ENCODE measurements around the gene ZNF292. TPM values are rescaled to one million over a fixed set of nuclear protein-coding genes. Genes with fewer than 3 reads are reported as not detected.
"Not testable (repeated sequence)": the region's sequence is repeated elsewhere in the genome, so short reads cannot be mapped to it uniquely, and the experiment has no call there.

Gene ZNF292
- total RNA-seq, 3 donors from 2014 or later (not counting 1 experiment from before 2014, with no cell fraction given) = 78.7 to 90.4 (median 89.4) TPM

GRCh38 chr6:87139236-87139635, 16.1 kb upstream of the ZNF292 start:
- peaks cover 26 to 40% of the 10 kb centered on the region in 2 donors for H3K27me3 Mint-ChIP-seq (ENCODE audit: low read depth in 2 of 2)
- Histone ChIP-seq H3K4me3 (ENCODE audit: low read length) (no peak overlapping the region), H3K36me3 (ENCODE audit: control insufficient read depth, insufficient read depth, low read length) (no peaks in the 10 kb centered on the region), H3K27ac (ENCODE audit: low read length) (no peak overlapping the region), H3K27me3 (ENCODE audit: control insufficient read depth, insufficient read depth, low read length) (peaks cover 2% of the 10 kb centered on the region), H3K9me3 (ENCODE audit: control insufficient read depth, insufficient read depth, low read length) (no peaks in the 10 kb centered on the region), H3K4me1 (ENCODE audit: control insufficient read depth, insufficient read depth, low read length) (no peaks in the 10 kb centered on the region)
- H3K27ac Mint-ChIP-seq = no peak overlapping the region
- H3K4me1 Mint-ChIP-seq = peaks cover 0 to 5% of the 10 kb centered on the region in 2 donors
- DNase-seq = peak in 1 of 2 donors; percentile 84
- ATAC-seq = peak; percentile 77 to 89 (median 89)
- 7% methylated on average over 1 of the region's 1 CpG for WGBS (ENCODE audit: insufficient coverage)
- no peak overlapping the region for H3K4me3 Mint-ChIP-seq
- H3K36me3 Mint-ChIP-seq = no peaks in the 10 kb centered on the region
- intact Hi-C loops (cut with micrococcal nuclease) = loop anchor here (1.0 to 5.0 kb wide), 3 partner anchors 16 to 1733 kb away; partner anchors contain the start of gene ZNF292
- peak; percentile 88 for TF ChIP-seq CTCF (IDR thresholded peaks at IDR 0.05)
- H3K9me3 Mint-ChIP-seq = no peaks in the 10 kb centered on the region

- not testable (repeated sequence) for H3K27ac ChIP-seq (ENCODE audit: low read length); H3K9me3 ChIP-seq (ENCODE audit: control insufficient read depth, insufficient read depth, low read length); ATAC-seq; H3K36me3 ChIP-seq (ENCODE audit: control insufficient read depth, insufficient read depth, low read length); H3K4me1 ChIP-seq (ENCODE audit: control insufficient read depth, insufficient read depth, low read length); H3K9me3 Mint-ChIP-seq; H3K4me3 ChIP-seq (ENCODE audit: low read length); H3K4me3 Mint-ChIP-seq; DNase-seq; H3K27me3 ChIP-seq (ENCODE audit: control insufficient read depth, insufficient read depth, low read length); H3K36me3 Mint-ChIP-seq; H3K27ac Mint-ChIP-seq; H3K4me1 Mint-ChIP-seq
- 93% methylated on average over 8 of the region's 8 CpGs for WGBS (ENCODE audit: insufficient coverage)
- H3K27me3 Mint-ChIP-seq (ENCODE audit: low read depth in 2 of 2) = peaks cover 26 to 46% of the 10 kb centered on the region in 2 donors
- intact Hi-C loops (cut with micrococcal nuclease) = loop anchor here (1.0 to 5.0 kb wide), 3 partner anchors 15 to 1732 kb away; partner anchors contain the start of gene ZNF292
Measured at GRCh38 chr6:87139927-87140326, 15.4 kb upstream of the ZNF292 start.

- Mint-ChIP-seq H3K9me3 (no peaks in the 10 kb centered on the region), H3K27ac (no peak overlapping the region), H3K27me3 (ENCODE audit: low read depth in 2 of 2) (peaks cover 22 to 69% of the 10 kb centered on the region in 2 donors), H3K4me1 (no peaks in the 10 kb centered on the region), H3K4me3 (no peak overlapping the region), H3K36me3 (no peaks in the 10 kb centered on the region)
- Histone ChIP-seq H3K4me3 (ENCODE audit: low read length) (no peak overlapping the region), H3K9me3 (ENCODE audit: control insufficient read depth, insufficient read depth, low read length) (no peaks in the 10 kb centered on the region), H3K36me3 (ENCODE audit: control insufficient read depth, insufficient read depth, low read length) (no peaks in the 10 kb centered on the region), H3K4me1 (ENCODE audit: control insufficient read depth, insufficient read depth, low read length) (peaks cover under 1% of the 10 kb centered on the region), H3K27me3 (ENCODE audit: control insufficient read depth, insufficient read depth, low read length) (no peaks in the 10 kb centered on the region), H3K27ac (ENCODE audit: low read length) (no peak overlapping the region)
- no peak for DNase-seq
- 67% methylated on average over 3 of the region's 3 CpGs for WGBS (ENCODE audit: insufficient coverage)
- intact Hi-C loops (cut with micrococcal nuclease) = no loop called here
- TF ChIP-seq CTCF (IDR thresholded peaks at IDR 0.05) = no peak
- no peak for ATAC-seq
Measured at GRCh38 chr6:87146363-87146762, 9.0 kb upstream of the ZNF292 start.

- no peaks in the 10 kb centered on the region for H3K9me3 Mint-ChIP-seq
- Histone ChIP-seq H3K9me3 (ENCODE audit: control insufficient read depth, insufficient read depth, low read length) (no peaks in the 10 kb centered on the region), H3K4me3 (ENCODE audit: low read length) (no peak overlapping the region), H3K27me3 (ENCODE audit: control insufficient read depth, insufficient read depth, low read length) (no peaks in the 10 kb centered on the region), H3K36me3 (ENCODE audit: control insufficient read depth, insufficient read depth, low read length) (no peaks in the 10 kb centered on the region), H3K4me1 (ENCODE audit: control insufficient read depth, insufficient read depth, low read length) (peaks cover 17% of the 10 kb centered on the region), H3K27ac (ENCODE audit: low read length) (no peak overlapping the region)
- no peak for DNase-seq
- intact Hi-C loops (cut with micrococcal nuclease) = loop anchor here (5.0 kb wide), 1 partner anchor 1932 kb away; the partner anchor contains the start of gene PNRC1
- no peak for ATAC-seq
- no peak overlapping the region for H3K4me3 Mint-ChIP-seq
- H3K27me3 Mint-ChIP-seq (ENCODE audit: low read depth in 2 of 2) = peaks cover 8 to 32% of the 10 kb centered on the region in 2 donors
- no peak overlapping the region for H3K27ac Mint-ChIP-seq
- peaks cover 30 to 32% of the 10 kb centered on the region in 2 donors for H3K4me1 Mint-ChIP-seq
- no peaks in the 10 kb centered on the region for H3K36me3 Mint-ChIP-seq
- no peak for TF ChIP-seq CTCF (IDR thresholded peaks at IDR 0.05)
Measured at GRCh38 chr6:87150406-87150805, 5.0 kb upstream of the ZNF292 start.

Measured in natural killer cell (primary cell).